ENCODE data around the gene ATP5MG. TPM values are rescaled to one million over a fixed set of nuclear protein-coding genes. Genes with fewer than 3 reads are reported as not detected.

The ATP5MG gene
- total RNA-seq, 1 experiment from 2014 or later, result 205 TPM

DNA sequence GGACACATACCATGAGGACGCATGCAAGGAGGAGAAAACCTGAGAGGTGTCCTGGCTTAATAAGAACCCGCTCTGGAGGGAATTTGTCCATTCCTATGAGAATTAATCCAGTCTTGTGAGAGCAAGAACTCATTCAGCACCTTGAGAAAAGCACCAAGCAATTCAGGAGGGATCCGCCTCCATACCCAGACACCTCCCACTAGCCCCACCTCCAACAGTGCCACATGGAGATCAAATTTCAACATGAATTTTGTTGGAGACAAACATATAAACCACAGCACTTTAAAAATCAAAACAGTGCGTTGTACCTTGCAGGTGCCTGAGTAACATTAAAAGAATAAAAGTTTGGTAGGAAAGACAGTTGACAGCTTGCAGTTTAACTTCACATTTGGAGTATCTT lies 30.6 kb upstream of the ATP5MG start:
- no TSS peak for BruUV-seq (replicated peaks)
- H3K9me3 ChIP-seq (ENCODE audit: control insufficient read depth in 1 of 2, insufficient read depth in 1 of 2, low read depth in 1 of 2, low read length in 2 of 2), result no peaks in the 10 kb centered on the region
- ChIA-PET CTCF (no interaction called here), RAD21 (ENCODE audit: low non-redundant PET in 1 of 2, low total read pairs in 2 of 2, uncharacterized antibody in 2 of 2, unreplicated experiment in 2 of 2) (no interaction called here), POLR2A (no interaction called here)
- H3K79me2 ChIP-seq (ENCODE audit: insufficient read depth, low read length), result peaks cover 8% of the 10 kb centered on the region; the same call in 1 of the 2 replicates
- ATAC-seq (peak; percentile 61), DNase-seq (ENCODE audit: low read depth, low spot score) (no peak)
- H3K4me2 ChIP-seq (ENCODE audit: low read length), result no peak overlapping the region
- H3K4me1 ChIP-seq (ENCODE audit: control insufficient read depth in 1 of 2, insufficient read depth in 2 of 2, low read length in 2 of 2), result no peaks in the 10 kb centered on the region
- no peaks in the 10 kb centered on the region for H3K9me2 ChIP-seq (ENCODE audit: insufficient read depth)
- intact Hi-C loops (cut with micrococcal nuclease), result no loop called here
- H3K36me3 ChIP-seq (ENCODE audit: control insufficient read depth in 1 of 2, insufficient read depth in 2 of 2, low read length in 2 of 2), result peaks cover 54 to 55% of the 10 kb centered on the region in 2 experiments; a peak in 3 of 4 replicates
- no peak overlapping the region for H3K27ac ChIP-seq (ENCODE audit: low read depth, low read length)
- no peaks in the 10 kb centered on the region for H4K20me1 ChIP-seq (ENCODE audit: insufficient read depth)
- H3K27me3 ChIP-seq (ENCODE audit: insufficient read depth, low read length), result no peaks in the 10 kb centered on the region
- TF ChIP-seq REST (IDR thresholded peaks at IDR 0.05; ENCODE audit: low read depth) (no peak), EZH2phosphoT487 (IDR thresholded peaks at IDR 0.05; ENCODE audit: borderline replicate concordance) (no peak), SP1 (IDR thresholded peaks at IDR 0.05; ENCODE audit: low read depth) (no peak)
- TF ChIP-seq, protein P1, sequence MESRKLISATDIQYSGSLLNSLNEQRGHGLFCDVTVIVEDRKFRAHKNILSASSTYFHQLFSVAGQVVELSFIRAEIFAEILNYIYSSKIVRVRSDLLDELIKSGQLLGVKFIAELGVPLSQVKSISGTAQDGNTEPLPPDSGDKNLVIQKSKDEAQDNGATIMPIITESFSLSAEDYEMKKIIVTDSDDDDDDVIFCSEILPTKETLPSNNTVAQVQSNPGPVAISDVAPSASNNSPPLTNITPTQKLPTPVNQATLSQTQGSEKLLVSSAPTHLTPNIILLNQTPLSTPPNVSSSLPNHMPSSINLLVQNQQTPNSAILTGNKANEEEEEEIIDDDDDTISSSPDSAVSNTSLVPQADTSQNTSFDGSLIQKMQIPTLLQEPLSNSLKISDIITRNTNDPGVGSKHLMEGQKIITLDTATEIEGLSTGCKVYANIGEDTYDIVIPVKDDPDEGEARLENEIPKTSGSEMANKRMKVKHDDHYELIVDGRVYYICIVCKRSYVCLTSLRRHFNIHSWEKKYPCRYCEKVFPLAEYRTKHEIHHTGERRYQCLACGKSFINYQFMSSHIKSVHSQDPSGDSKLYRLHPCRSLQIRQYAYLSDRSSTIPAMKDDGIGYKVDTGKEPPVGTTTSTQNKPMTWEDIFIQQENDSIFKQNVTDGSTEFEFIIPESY (IDR thresholded peaks at IDR 0.05; ENCODE audit: extremely low read depth, insufficient replicate concordance, low read length), result no peak
- H2AFZ ChIP-seq (ENCODE audit: low read depth, low read length, poor library complexity, severe bottlenecking), result no peak overlapping the region
- no peak overlapping the region for H3K4me3 ChIP-seq (replicated peaks in 1 of 2; ENCODE audit: low read depth in 1 of 2, low read length in 2 of 2)
- H3K9ac ChIP-seq (ENCODE audit: low read length), result no peak overlapping the region
